Left ventricle myocardium superior (tissue), 1 donor: ENCODE measurements around the gene RHOXF1. TPM values are rescaled to one million over a fixed set of nuclear protein-coding genes. Genes with fewer than 3 reads are reported as not detected.
A peak's percentile ranks its signal among the peaks of the same experiment; 100 is the strongest.
"Not testable (repeated sequence)": the region's sequence is repeated elsewhere in the genome, so short reads cannot be mapped to it uniquely, and the experiment has no call there.

Source experiments
- ATAC-seq: fragments of 200-7000 bp; cut with Tn5 transposase; one replicate; pipeline ENCODE4 v1.9.1; 2020; ENCODE audit warnings: mild to moderate bottlenecking, moderate library complexity
- DNase-seq: peaks from one replicate; pipeline ENCODE4 v3.0.0-alpha.2; 2020
- intact Hi-C: fragments of 100-400 bp; cut with micrococcal nuclease; formaldehyde crosslinking; loops from one replicate; pipeline ENCODE4 v1.11.0; 2022
- total RNA-seq: library from RNA; stranded (reverse); fragmentation: NEBNext Ultra II Directional; extraction: Animal tissue kit (Norgen Biotek cat#: 25700); gene quantifications from one replicate; pipeline ENCODE4 v1.2.1, GENCODE V29; 2021
- donor health status: DM: no; HTN: yes; CAD: no; lungs with severe emphysema.

RHOXF1 gene
- total RNA-seq, 1 donor from 2014 or later = not detected

DNA sequence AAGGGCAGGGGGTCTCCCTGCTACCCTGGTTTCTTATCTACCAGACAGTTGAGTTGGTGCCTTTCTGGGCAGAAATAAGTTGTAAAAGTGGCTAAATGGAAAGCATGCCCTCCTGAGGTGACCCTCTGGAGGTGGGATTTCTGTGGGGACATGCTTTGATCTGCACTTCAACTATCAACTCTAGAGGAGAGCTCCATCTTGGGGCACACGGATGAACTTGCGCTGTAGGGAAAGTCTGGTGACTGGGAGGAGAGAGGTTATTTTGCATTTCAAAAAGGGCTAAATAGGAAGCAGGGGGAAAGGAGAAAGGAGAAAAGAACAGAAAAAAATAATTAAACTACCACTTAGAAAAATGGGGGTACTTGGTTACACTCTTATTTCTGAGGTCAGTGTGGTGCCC, 25.5 kb downstream of the RHOXF1 start:
- intact Hi-C loops = no loop called here
- no peak for DNase-seq

DNA sequence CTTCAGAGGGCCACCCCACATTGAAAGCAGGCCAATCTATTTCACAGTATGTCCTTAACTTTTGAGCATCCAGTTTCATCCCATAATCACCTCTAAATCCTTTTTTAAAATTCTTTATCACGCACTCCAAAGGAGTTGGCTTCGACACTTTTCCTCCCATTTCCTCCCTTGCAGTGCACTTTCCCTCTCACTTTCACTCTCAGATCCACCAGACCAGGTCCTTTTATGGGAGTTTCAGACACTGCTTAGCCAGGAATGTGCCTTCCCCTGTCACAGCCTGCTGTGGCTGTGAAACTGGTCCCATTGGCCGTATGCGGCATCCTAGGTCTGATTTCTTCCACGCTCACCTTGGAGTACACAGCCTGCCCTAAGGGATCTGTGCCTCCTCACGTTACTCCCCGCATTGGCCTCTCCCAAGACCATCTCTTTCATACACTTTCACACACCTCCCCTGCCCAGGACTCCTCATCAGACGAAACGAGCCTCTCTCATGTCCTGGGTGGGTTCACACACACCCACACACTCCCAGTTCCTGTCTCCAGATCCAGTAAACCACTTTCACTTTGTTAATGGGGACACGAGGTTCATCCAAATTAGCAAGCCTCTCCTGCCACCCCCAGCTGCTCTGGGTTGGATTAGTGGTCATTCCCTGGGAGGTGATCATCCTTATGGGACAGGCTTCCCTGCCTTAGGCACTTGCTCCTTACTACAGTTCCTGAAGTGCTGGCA, 28.3 kb downstream of the RHOXF1 start:
- intact Hi-C loops = no loop called here
- DNase-seq (no peak), ATAC-seq (no peak)

More for the DNA sequence above, 25.5 kb downstream of the RHOXF1 start:
- no peak for ATAC-seq

DNA sequence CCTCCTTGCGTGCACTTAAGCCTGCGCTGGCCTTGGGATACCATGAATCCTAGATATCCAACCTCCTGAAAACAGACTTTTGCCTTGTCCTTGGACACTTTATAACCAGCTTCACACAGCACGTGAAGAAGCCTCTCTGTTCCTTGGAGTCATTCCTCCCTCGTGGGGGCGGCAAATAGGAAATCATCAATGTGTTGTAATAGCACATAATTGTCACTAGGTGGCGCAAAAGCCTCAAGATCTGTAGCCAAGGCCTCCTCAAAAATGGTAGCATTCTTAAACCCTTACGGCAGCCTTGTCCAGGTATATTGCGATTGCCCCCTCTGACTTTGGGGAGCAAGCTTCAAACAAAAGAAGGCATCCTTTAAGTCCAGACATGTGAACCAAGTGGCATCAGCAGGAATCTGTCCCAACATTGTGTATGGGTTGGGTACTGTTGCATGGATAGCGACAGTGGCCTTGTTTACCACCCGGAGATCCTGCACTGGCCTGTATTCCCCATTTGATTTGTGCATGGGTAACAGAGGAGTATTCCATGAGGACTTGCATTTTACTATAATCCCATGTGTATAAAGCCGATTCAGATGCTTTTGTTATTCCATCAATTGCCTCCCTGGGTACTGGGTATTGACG, 30.0 kb downstream of the RHOXF1 start:
- intact Hi-C loops, DNase-seq: not testable (repeated sequence)
- ATAC-seq = peak; percentile 32

DNA sequence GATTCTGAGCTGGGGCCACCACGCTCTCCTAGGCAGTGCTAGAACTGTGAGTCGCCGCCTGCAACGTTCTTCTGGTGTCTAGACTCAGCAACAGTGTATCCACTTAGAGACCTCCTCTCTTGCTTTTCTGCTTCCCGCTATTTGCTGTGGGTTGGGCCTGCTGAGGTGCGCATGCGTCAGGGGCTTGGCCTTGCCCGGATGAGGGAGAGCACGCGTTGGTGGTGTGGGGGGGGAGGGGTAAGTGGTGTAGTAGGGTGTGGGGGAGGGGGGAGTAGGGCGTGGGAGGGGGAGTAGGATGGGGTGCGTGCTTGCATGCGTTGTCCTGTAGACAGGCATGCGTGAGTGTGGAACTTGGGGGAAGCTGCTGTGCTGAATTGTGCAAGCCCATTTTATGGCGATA, 38.1 kb downstream of the RHOXF1 start, which contains the start of gene RHOXF2B:
Gene RHOXF2B (minus strand): TSS at position 101 of the 400 bp plus-strand sequence. CDS start 138 bp downstream, outside the sequence.
- ATAC-seq, DNase-seq, intact Hi-C loops: not testable (repeated sequence)

DNA sequence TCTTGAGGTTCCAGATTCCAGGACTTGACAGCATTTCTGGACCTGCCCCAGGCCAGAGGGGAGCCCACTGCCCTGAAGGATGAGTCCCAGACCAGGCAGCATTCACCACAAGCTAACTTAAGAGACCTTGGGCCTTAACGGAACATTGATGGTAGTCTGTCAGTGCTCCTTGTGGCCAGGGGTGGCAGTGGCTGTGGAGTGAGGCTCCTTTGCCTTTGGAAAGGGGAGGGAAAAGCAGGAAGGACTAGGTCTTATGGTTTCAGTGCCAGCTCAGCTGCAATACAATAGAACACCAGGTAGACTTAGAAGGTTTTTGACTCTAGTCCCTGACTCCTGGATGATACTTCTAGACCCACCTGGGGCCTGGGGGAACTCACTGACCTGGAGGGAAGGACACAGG, 49.5 kb downstream of the RHOXF1 start:
- intact Hi-C loops, ATAC-seq, DNase-seq: not testable (repeated sequence)

Other genes starting within 250 kb of the RHOXF1 start
- gene RNF113A, start 244.2 kb downstream of the RHOXF1 start, total RNA-seq = 10.2 TPM
- 631 TPM for gene NDUFA1, start 244.1 kb downstream of the RHOXF1 start, total RNA-seq
- gene AKAP14, start 220.0 kb downstream of the RHOXF1 start, total RNA-seq = not detected
- 3.6 TPM for gene NKAP, start 172.2 kb downstream of the RHOXF1 start, total RNA-seq
- not detected for gene RHOXF2B, start 38.2 kb downstream of the RHOXF1 start, total RNA-seq
- not detected for gene RHOXF2, start 42.7 kb upstream of the RHOXF1 start, total RNA-seq
- 6.4 TPM for gene ZBTB33, start 134.9 kb upstream of the RHOXF1 start, total RNA-seq
- 0.72 TPM for gene TMEM255A, start 195.5 kb upstream of the RHOXF1 start, total RNA-seq
- gene ATP1B4, start 246.2 kb upstream of the RHOXF1 start, total RNA-seq = not detected